Kidney (tissue), 14 donors: ENCODE measurements around the gene FDX2. TPM values are rescaled to one million over a fixed set of nuclear protein-coding genes. Genes with fewer than 3 reads are reported as not detected.

ENCODE experiments used
- DNase-seq, 5 donors: peaks; one replicate each; pipeline ENCODE4 v3.0.0-alpha.2; 2013 to 2020
- FAIRE-seq: peaks from 2 replicates; lab custom pipeline; 2012; peaks lifted over from hg19 to GRCh38; lab: Jason Lieb, UNC
- H3K27ac ChIP-seq, 2 donors: one replicate each; pipeline ENCODE4 v1.7.0; 2013; ENCODE audit warnings: low read depth in 2 of 2, low read length in 2 of 2, inconsistent platforms in 1 of 2
- H3K27me3 ChIP-seq: one replicate; pipeline ENCODE4 v1.7.1; 2013; ENCODE audit warnings: low read length, inconsistent platforms; ENCODE audit not compliant: control insufficient read depth, insufficient read depth
- H3K36me3 ChIP-seq, 3 donors: one replicate each; pipeline versions ENCODE4 v1.7.0 to v1.7.1; 2013; ENCODE audit warnings: low read length in 3 of 3, control low read depth in 1 of 3, inconsistent platforms in 1 of 3; ENCODE audit not compliant: insufficient read depth in 3 of 3, control insufficient read depth in 2 of 3
- H3K4me1 ChIP-seq, 3 donors: one replicate each; pipeline versions ENCODE4 v1.7.0 to v1.7.1; 2013; ENCODE audit warnings: low read length in 3 of 3, inconsistent platforms in 1 of 3, low read depth in 1 of 3; ENCODE audit not compliant: control insufficient read depth in 2 of 3, insufficient read depth in 2 of 3
- H3K4me3 ChIP-seq, 3 donors: one replicate each; pipeline versions ENCODE4 v1.7.0 to v1.8.1; 2013; ENCODE audit warnings: low read length in 3 of 3, control low read depth in 1 of 3, inconsistent platforms in 1 of 3
- H3K9ac ChIP-seq, 3 donors: one replicate each; pipeline versions ENCODE4 v1.7.0 to v1.7.1; 2013; ENCODE audit warnings: low read length in 3 of 3, control low read depth in 1 of 3, inconsistent platforms in 1 of 3
- H3K9me3 ChIP-seq, 3 donors: one replicate each; pipeline versions ENCODE4 v1.7.0 to v1.7.1; 2013; ENCODE audit warnings: low read length in 3 of 3, control low read depth in 1 of 3, inconsistent platforms in 1 of 3; ENCODE audit not compliant: control insufficient read depth in 2 of 3, insufficient read depth in 1 of 3
- CTCF ChIP-seq: IDR thresholded peaks from 3 replicates; pipeline ENCODE4 v1.5.1; 2012; ENCODE audit warnings: mild to moderate bottlenecking, moderate library complexity, borderline replicate concordance; ENCODE audit not compliant: insufficient read depth; ENCODE audit errors: extremely low read depth
- intact Hi-C: fragments of 100-400 bp; cut with DNase I; formaldehyde crosslinking; loops from one replicate; pipeline ENCODE4 v1.11.1; 2022
- polyA plus RNA-seq: library from polyadenylated mRNA; stranded (reverse); fragments of 350-450 nt; fragmentation: Illumina TruSeq; extraction: RNeasy Lipid Tissue Mini Kit (QIAGEN cat#74804); gene quantifications from one replicate; pipeline ENCODE4 v1.2.3, GENCODE V29; 2014; ENCODE audit warnings: low read depth, low replicate concordance; ENCODE audit not compliant: insufficient read depth
- total RNA-seq: library from RNA; stranded (reverse); fragmentation: NEBNext Ultra II Directional; extraction: Animal tissue kit (Norgen Biotek cat#: 25700); gene quantifications from one replicate; pipeline ENCODE4 v1.2.1, GENCODE V29; 2021
- donor health status: control.
- donor health status: control.
- donor health status: control.
- donor health status: control.
- donor health status: control.
- donor health status: DM: yes; HTN: yes; CAD: no.
- donor health status: Normal renal cell carcinoma (clear cell type).

The FDX2 gene
- total and polyA plus RNA-seq, 2 donors from 2014 or later, result 20.1 to 88.4 TPM

GRCh38 chr19:10292206-10292788 lies 23.5 kb downstream of the FDX2 start:
- H3K36me3 ChIP-seq, result no peaks in the 10 kb centered on the region

DNA sequence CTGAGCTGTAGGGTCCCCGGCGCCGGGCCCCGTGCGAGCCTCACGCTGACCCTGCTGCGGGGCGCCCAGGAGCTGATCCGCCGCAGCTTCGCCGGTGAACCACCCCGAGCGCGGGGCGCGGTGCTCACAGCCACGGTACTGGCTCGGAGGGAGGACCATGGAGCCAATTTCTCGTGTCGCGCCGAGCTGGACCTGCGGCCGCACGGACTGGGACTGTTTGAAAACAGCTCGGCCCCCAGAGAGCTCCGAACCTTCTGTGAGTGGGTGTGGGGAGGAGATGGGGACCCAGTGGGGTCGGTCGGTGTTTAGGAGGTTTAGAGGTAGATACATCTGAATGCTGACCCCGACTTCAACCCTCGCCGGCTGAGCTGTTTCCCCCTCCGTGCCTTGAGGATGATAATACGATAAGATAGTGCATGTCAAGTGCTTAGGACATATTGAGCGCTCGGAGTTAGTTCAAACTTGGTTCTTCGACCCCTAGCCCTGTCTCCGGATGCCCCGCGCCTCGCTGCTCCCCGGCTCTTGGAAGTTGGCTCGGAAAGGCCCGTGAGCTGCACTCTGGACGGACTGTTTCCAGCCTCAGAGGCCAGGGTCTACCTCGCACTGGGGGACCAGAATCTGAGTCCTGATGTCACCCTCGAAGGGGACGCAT lies 24.1 kb downstream of the FDX2 start:
- no peak overlapping the region for H3K27ac ChIP-seq
- H3K4me3 ChIP-seq, result peak overlapping the region; percentile 20 to 47 (median 39)
- intact Hi-C loops, result no loop called here
- H3K9me3 ChIP-seq, result no peaks in the 10 kb centered on the region
- H3K4me1 ChIP-seq, result peaks cover 0 to 41% (median 3%) of the 10 kb centered on the region in 3 donors
- DNase-seq (peak in 1 of 5 donors; percentile 76), FAIRE-seq (no peak)
- no peak for TF ChIP-seq CTCF
- H3K27me3 ChIP-seq, result peaks cover 57% of the 10 kb centered on the region
- H3K9ac ChIP-seq, result no peak overlapping the region
- no peaks in the 10 kb centered on the region for H3K36me3 ChIP-seq

More at GRCh38 chr19:10292206-10292788, 23.5 kb downstream of the FDX2 start:
- Histone ChIP-seq H3K9me3 (no peaks in the 10 kb centered on the region), H3K27me3 (peaks cover 60% of the 10 kb centered on the region), H3K4me1 (peaks cover 0 to 41% (median 3%) of the 10 kb centered on the region in 3 donors), H3K4me3 (peak overlapping the region; percentile 20 to 47 (median 39)), H3K27ac (no peak overlapping the region), H3K9ac (no peak overlapping the region)
- intact Hi-C loops, result no loop called here
- peak; percentile 76 to 97 (median 82) for DNase-seq
- TF ChIP-seq CTCF, result no peak
- FAIRE-seq, result no peak

- intact Hi-C loops, result no loop called here
- Histone ChIP-seq H3K27me3 (peaks cover 55% of the 10 kb centered on the region), H3K4me1 (peaks cover 0 to 42% (median 5%) of the 10 kb centered on the region in 3 donors), H3K9me3 (no peaks in the 10 kb centered on the region), H3K27ac (no peak overlapping the region), H3K36me3 (no peaks in the 10 kb centered on the region), H3K4me3 (peak overlapping the region in 1 of 3 donors; percentile 39), H3K9ac (no peak overlapping the region)
- FAIRE-seq (no peak), DNase-seq (peak; percentile 31 to 94 (median 37))
- TF ChIP-seq CTCF, result no peak
Measured at GRCh38 chr19:10290876-10291553, 24.8 kb downstream of the FDX2 start.
